GF-D8 (cell line): ENCODE measurements around the gene PLPP1.
A peak's percentile ranks its signal among the peaks of the same experiment; 100 is the strongest.

Source experiments
- DNase-seq: peaks from one replicate; lab custom pipeline; 2025; lab: John Stamatoyannopoulos, UW

The PLPP1 gene

GRCh38 chr5:55534436-55535198 is at the start of gene PLPP1:
Gene PLPP1, minus strand, starts transcription at chr5:55534964. Its CDS starts 335 bp downstream, at chr5:55534629.
- no peak for DNase-seq

GRCh38 chr5:55583578-55583977 is 48.8 kb upstream of the PLPP1 start:
- no peak for DNase-seq

GRCh38 chr5:55582256-55582655 is 47.5 kb upstream of the PLPP1 start:
- DNase-seq = no peak

GRCh38 chr5:55580042-55580441 is 45.3 kb upstream of the PLPP1 start:
- no peak for DNase-seq

- no peak for DNase-seq
These were observed 44.0 kb upstream of the PLPP1 start for GRCh38 chr5:55578771-55579170.

GRCh38 chr5:55577353-55578060 is 42.7 kb upstream of the PLPP1 start:
- no peak for DNase-seq

GRCh38 chr5:55576661-55577060 is 41.9 kb upstream of the PLPP1 start:
- no peak for DNase-seq

- peak; percentile 69 for DNase-seq
These were observed 41.2 kb upstream of the PLPP1 start for GRCh38 chr5:55575815-55576583.

- DNase-seq = no peak
These were observed 37.8 kb upstream of the PLPP1 start for GRCh38 chr5:55572600-55572999.

GRCh38 chr5:55572020-55572419 is 37.3 kb upstream of the PLPP1 start:
- no peak for DNase-seq

- DNase-seq = no peak
These were observed 35.8 kb upstream of the PLPP1 start for GRCh38 chr5:55570570-55570969.

GRCh38 chr5:55570026-55570425 is 35.3 kb upstream of the PLPP1 start:
- no peak for DNase-seq

- DNase-seq = no peak
These were observed 34.7 kb upstream of the PLPP1 start for GRCh38 chr5:55569513-55569865.

- no peak for DNase-seq
These were observed 34.1 kb upstream of the PLPP1 start for GRCh38 chr5:55568654-55569512.

GRCh38 chr5:55564721-55565120 is 30.0 kb upstream of the PLPP1 start:
- no peak for DNase-seq

GRCh38 chr5:55558484-55558883 is 23.7 kb upstream of the PLPP1 start:
- no peak for DNase-seq

GRCh38 chr5:55557123-55557522 is 22.4 kb upstream of the PLPP1 start:
- no peak for DNase-seq

- no peak for DNase-seq
These were observed 19.9 kb upstream of the PLPP1 start for GRCh38 chr5:55554585-55555202.

- DNase-seq = no peak
These were observed 17.1 kb upstream of the PLPP1 start for GRCh38 chr5:55551904-55552303.

GRCh38 chr5:55551358-55551757 is 16.6 kb upstream of the PLPP1 start:
- no peak for DNase-seq

- DNase-seq = no peak
These were observed 13.0 kb upstream of the PLPP1 start for GRCh38 chr5:55547781-55548180.
